Thymus (tissue), 11 donors: Measurements from ENCODE around the gene EPS8L3. TPM values are rescaled to one million over a fixed set of nuclear protein-coding genes. Genes with fewer than 3 reads are reported as not detected.
A peak's percentile ranks its signal among the peaks of the same experiment; 100 is the strongest.
"Not testable (repeated sequence)": the region's sequence is repeated elsewhere in the genome, so short reads cannot be mapped to it uniquely, and the experiment has no call there.

Source experiments
- DNase-seq, 9 donors: peaks; one replicate each; pipeline ENCODE4 v3.0.0-alpha.2; 2013; ENCODE audit warnings: low spot score in 9 of 9, low read depth in 6 of 9, missing footprints in 1 of 9
- H3K27ac ChIP-seq, 2 donors: one replicate each; pipeline ENCODE4 v1.5.1; 2013; ENCODE audit warnings: control low read depth in 1 of 2, low read depth in 1 of 2, low read length in 1 of 2, mild to moderate bottlenecking in 1 of 2, moderate library complexity in 1 of 2
- H3K27me3 ChIP-seq, 2 donors: one replicate each; pipeline ENCODE4 v1.5.1; 2013; ENCODE audit warnings: low read length in 1 of 2; ENCODE audit not compliant: control insufficient read depth in 2 of 2, insufficient read depth in 1 of 2
- H3K36me3 ChIP-seq, 2 donors: one replicate each; pipeline ENCODE4 v1.5.1; 2013; ENCODE audit warnings: low read length in 1 of 2, mild to moderate bottlenecking in 1 of 2, moderate library complexity in 1 of 2; ENCODE audit not compliant: control insufficient read depth in 2 of 2, insufficient read depth in 2 of 2
- H3K4me1 ChIP-seq, 2 donors: one replicate each; pipeline ENCODE4 v1.5.1; 2013; ENCODE audit warnings: low read length in 2 of 2; ENCODE audit not compliant: control insufficient read depth in 2 of 2, insufficient read depth in 2 of 2
- H3K4me3 ChIP-seq, 2 donors: one replicate each; pipeline ENCODE4 v1.5.1; 2013; ENCODE audit warnings: low read length in 2 of 2, control low read depth in 1 of 2, mild to moderate bottlenecking in 1 of 2
- H3K9me3 ChIP-seq, 2 donors: one replicate each; pipeline ENCODE4 v1.5.1; 2013; ENCODE audit warnings: low read length in 1 of 2, mild to moderate bottlenecking in 1 of 2; ENCODE audit not compliant: control insufficient read depth in 2 of 2, insufficient read depth in 1 of 2
- WGBS: extraction: QIAGEN DNeasy Blood & Tissue Kit; methylation state at CpG from one replicate; pipeline ENCODE4 v1.1.7; 2013; 5-methylcytosine and 5-hydroxymethylcytosine counted together
- polyA plus RNA-seq: library from polyadenylated mRNA; stranded (reverse); fragments of 200-250 nt; gene quantifications from one replicate; pipeline ENCODE4 v1.2.3, GENCODE V29; 2013
- total RNA-seq: library from RNA; stranded (reverse); fragments of 120-200 nt; gene quantifications from one replicate; pipeline ENCODE4 v1.2.4, GENCODE V29; 2013
- donor health status: healthy.

Gene EPS8L3
- total and polyA plus RNA-seq, 2 donors, result 0.02 TPM; not detected in 1

DNA sequence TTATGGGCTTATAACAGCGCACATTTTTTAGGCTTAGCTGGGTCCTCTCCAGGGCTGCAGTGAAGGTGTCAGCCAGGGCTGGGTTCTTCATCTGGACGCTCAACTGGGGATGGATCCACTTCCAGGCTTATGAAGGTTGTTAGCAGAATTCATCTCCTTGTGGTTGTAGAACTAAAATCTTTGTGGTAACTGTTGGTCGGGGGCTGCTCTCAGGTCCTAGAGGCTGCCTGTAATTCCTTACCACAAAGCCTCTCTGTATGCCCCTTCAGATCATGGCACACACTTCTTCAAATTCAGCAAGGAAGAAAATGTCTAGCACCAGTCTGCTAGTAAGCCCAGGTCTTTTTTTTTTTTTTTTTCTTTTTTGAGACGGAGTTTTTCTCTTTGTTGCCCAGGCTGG lies 40.9 kb upstream of the EPS8L3 start:
- no peak overlapping the region for H3K4me3 ChIP-seq
- no peak for DNase-seq
- H3K9me3 ChIP-seq, result peaks cover 0 to 4% of the 10 kb centered on the region in 2 donors
- peak overlapping the region in 1 of 2 donors; percentile 7 for H3K27ac ChIP-seq
- H3K4me1 ChIP-seq, result peaks cover 35 to 80% of the 10 kb centered on the region in 2 donors
- peaks cover 0 to 8% of the 10 kb centered on the region in 2 donors for H3K27me3 ChIP-seq
- 68% methylated on average over 4 of the region's 4 CpGs for WGBS
- no peaks in the 10 kb centered on the region for H3K36me3 ChIP-seq

DNA sequence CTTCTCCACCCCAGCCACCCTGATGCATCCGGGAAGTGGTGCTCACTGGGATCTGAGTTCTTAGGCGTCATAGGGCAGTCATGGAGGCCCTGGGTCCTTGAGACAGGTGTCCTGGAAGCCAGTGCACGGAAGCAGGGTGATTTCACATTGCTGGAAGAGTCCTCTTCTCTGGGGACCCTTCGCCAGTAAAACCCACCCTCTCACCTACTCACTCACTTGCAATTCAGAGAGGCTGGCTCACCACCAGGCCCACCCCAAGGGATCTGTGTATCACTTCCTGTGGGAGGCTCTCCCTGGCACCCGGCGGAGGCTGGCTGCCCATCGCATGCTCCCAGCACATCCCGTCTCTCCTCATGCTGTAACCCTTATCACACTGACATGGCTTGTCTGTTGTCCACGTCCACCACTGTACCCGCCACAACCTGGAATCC lies 40.2 kb upstream of the EPS8L3 start:
- WGBS, result 87% methylated on average over 10 of the region's 10 CpGs
- Histone ChIP-seq H3K4me1 (peaks cover 35 to 82% of the 10 kb centered on the region in 2 donors), H3K36me3 (no peaks in the 10 kb centered on the region), H3K4me3 (no peak overlapping the region), H3K27me3 (peaks cover 0 to 8% of the 10 kb centered on the region in 2 donors), H3K27ac (peak overlapping the region in 1 of 2 donors; percentile 17), H3K9me3 (peaks cover 0 to 4% of the 10 kb centered on the region in 2 donors)
- DNase-seq, result no peak

DNA sequence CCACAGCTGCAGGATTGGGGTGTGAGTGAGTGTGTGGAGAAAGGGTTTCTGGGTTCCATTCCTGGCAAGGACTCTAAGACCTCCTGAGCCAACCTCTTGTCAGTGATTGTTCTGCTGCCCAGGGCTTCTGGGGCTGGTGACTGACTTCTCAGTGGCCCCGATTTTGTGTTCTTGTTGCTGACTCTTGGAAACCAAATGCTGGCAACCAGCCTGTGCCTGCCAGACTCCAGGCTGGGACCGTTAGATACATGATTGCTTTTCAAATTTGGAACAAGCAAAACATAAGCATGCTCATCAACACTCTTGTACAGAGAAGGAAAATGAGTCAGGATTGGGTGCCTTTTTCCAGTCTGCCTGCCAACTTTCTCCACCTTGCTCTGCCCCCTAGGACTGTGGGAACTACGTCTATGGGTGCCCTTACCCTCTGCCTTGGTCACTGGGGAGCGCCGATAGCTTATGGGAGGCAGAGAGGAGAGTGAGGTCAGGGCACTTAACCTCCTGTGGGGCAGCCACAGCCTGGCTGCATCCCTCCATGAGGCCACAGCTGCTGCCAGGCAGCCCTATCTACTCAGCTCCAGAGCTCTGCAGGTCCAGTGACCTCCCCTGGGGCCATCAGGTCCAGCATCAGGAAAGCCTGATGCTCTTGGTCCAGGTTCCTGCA lies 39.3 kb upstream of the EPS8L3 start:
- peaks cover 36 to 83% of the 10 kb centered on the region in 2 donors for H3K4me1 ChIP-seq
- peaks cover 0 to 8% of the 10 kb centered on the region in 2 donors for H3K27me3 ChIP-seq
- no peak overlapping the region for H3K4me3 ChIP-seq
- 90% methylated on average over 5 of the region's 5 CpGs for WGBS
- no peak for DNase-seq
- H3K9me3 ChIP-seq, result peaks cover 0 to 4% of the 10 kb centered on the region in 2 donors
- H3K36me3 ChIP-seq, result no peaks in the 10 kb centered on the region
- peak overlapping the region; percentile 8 to 71 for H3K27ac ChIP-seq

DNA sequence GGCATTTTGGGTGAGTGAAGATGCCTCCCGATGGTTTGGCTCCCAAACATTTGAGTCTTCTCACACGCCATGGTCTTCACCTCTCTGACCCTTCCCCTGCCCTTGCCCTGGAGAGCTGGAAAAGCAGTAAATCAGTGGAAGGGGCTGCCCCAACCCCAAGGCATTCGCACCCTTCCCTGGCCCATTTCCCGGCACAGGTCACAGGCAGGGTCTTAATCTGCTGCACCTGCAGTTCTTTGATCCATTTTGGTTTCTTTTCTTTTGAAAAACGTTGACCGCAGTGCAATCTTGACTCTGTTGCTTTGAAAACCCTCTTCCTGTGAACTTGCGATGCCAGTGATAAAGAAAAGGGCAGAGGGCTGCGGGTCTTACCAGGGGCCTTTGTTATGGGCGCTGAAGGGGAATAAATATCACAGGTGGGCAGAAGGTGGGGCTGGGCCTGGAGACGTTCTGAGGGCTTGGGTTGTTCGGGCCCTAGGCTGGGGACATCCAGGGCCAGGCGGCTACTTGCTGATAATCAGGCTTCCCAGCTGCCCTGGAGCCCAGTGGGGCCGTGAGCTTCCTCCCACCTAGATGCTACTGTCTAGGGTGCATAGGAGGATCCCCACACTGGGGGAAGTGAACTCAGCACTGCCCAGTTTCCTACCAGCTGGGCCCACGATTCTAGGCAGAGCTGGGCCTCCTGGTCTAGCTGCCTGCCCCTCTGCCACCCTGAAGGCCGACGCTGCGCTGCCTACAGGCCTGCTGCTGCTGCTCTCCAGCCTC lies 38.6 kb upstream of the EPS8L3 start:
- peaks cover 0 to 4% of the 10 kb centered on the region in 2 donors for H3K9me3 ChIP-seq
- H3K36me3 ChIP-seq, result no peaks in the 10 kb centered on the region
- H3K4me3 ChIP-seq, result no peak overlapping the region
- peak overlapping the region in 1 of 2 donors; percentile 71 for H3K27ac ChIP-seq
- DNase-seq, result peak in 8 of 9 donors; percentile 39 to 91 (median 64)
- H3K27me3 ChIP-seq, result peaks cover 0 to 8% of the 10 kb centered on the region in 2 donors
- 38% methylated on average over 17 of the region's 17 CpGs for whole genome bisulfite sequencing
- peaks cover 37 to 83% of the 10 kb centered on the region in 2 donors for H3K4me1 ChIP-seq

GRCh38 chr1:109801791-109802135 lies 38.0 kb upstream of the EPS8L3 start:
- Histone ChIP-seq H3K27ac (peak overlapping the region in 1 of 2 donors; percentile 61), H3K4me1 (peaks cover 37 to 83% of the 10 kb centered on the region in 2 donors), H3K36me3 (no peaks in the 10 kb centered on the region), H3K27me3 (peaks cover 0 to 8% of the 10 kb centered on the region in 2 donors), H3K4me3 (no peak overlapping the region), H3K9me3 (peaks cover 0 to 4% of the 10 kb centered on the region in 2 donors)
- no peak for DNase-seq
- 62% methylated on average over 3 of the region's 3 CpGs for WGBS

DNA sequence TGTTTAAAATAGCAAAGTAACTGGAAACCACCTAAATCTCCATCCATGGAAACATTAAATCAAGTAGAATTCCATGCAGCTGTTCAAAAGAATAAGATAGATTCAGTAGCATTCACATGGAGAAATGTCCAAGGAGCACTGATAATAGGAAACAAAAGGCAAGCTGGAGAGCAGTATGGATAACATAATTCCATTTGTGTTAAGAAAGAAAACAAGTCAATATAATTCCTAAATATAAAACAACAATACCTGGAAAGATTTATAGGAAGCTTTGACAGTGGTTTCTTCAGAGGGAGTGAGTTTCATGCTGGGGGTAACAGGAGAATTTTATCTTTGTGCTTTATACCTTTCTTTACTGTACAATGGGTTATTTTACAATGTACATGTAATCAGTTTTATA lies 36.6 kb upstream of the EPS8L3 start:
- no peak for DNase-seq
- H3K4me3 ChIP-seq, result no peak overlapping the region
- H3K27ac ChIP-seq, result no peak overlapping the region
- no peaks in the 10 kb centered on the region for H3K36me3 ChIP-seq
- peaks cover 34 to 73% of the 10 kb centered on the region in 2 donors for H3K4me1 ChIP-seq
- H3K9me3 ChIP-seq, result no peaks in the 10 kb centered on the region
- peaks cover 0 to 8% of the 10 kb centered on the region in 2 donors for H3K27me3 ChIP-seq

GRCh38 chr1:109799445-109799844 lies 35.7 kb upstream of the EPS8L3 start:
- H3K27ac ChIP-seq, result no peak overlapping the region
- peaks cover 0 to 6% of the 10 kb centered on the region in 2 donors for H3K27me3 ChIP-seq
- H3K36me3 ChIP-seq, result no peaks in the 10 kb centered on the region
- DNase-seq, result no peak
- H3K4me3 ChIP-seq, result no peak overlapping the region
- 92% methylated on average over 1 of the region's 1 CpG for WGBS
- H3K4me1 ChIP-seq, result peaks cover 32 to 70% of the 10 kb centered on the region in 2 donors
- H3K9me3 ChIP-seq, result no peaks in the 10 kb centered on the region

GRCh38 chr1:109797303-109797595 lies 33.5 kb upstream of the EPS8L3 start:
- WGBS, result 95% methylated on average over 5 of the region's 5 CpGs
- DNase-seq, H3K36me3 ChIP-seq, H3K27ac ChIP-seq, H3K4me3 ChIP-seq, H3K27me3 ChIP-seq, H3K9me3 ChIP-seq: not testable (repeated sequence)
- H3K4me1 ChIP-seq, result peaks cover 13 to 68% of the 10 kb centered on the region in 2 donors

DNA sequence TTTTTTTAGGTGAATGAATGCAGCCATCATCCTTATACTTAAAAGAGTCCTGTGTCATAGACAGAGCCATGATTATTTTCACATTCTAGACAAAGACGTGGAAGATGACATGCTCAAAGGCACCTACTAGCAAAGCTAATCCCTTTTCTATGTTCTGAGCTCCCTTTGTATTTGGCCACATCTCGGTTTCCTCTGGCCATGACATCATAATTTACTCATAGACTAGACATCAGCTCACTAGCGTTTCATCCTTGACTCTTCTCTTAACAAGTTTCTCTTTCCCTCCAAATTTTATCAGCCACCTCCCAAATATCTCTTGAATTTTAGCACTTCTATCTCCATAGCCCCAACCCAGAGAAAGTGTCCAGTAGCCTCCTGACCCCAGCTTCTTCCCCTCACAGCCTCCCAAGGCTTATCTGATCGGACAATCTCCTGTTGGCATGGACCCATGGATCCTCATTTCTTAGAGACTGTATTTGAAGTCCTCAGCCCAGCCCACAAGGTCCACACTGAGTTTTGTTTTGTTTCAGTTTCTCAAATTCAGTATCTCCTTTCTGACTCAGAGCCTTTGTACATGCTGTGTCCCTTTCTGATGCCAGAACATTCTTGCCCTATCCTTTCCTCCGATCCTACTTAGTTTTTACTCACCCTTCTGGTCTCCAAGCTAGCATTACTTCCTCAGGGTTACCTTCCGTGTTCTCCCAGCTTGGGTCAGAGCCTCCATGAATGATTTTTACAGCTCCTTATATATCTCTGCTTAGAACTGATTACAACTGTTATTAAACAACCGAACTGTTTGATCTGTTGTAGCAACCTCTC lies 33.0 kb upstream of the EPS8L3 start:
- WGBS, result 94% methylated on average over 7 of the region's 7 CpGs
- H3K27ac ChIP-seq, result no peak overlapping the region
- H3K36me3 ChIP-seq, result no peaks in the 10 kb centered on the region
- no peaks in the 10 kb centered on the region for H3K9me3 ChIP-seq
- no peak overlapping the region for H3K4me3 ChIP-seq
- peaks cover 8 to 68% of the 10 kb centered on the region in 2 donors for H3K4me1 ChIP-seq
- DNase-seq, result no peak
- no peaks in the 10 kb centered on the region for H3K27me3 ChIP-seq
